H7 (cell line): ENCODE results near the gene SNX12. TPM values are rescaled to one million over a fixed set of nuclear protein-coding genes. Genes with fewer than 3 reads are reported as not detected.

Experiments
- DNase-seq: peaks from one replicate; pipeline ENCODE4 v3.0.0; 2012
- H3K27me3 ChIP-seq: 2 replicates; pipeline ENCODE4 v1.6.0; 2011; ENCODE audit warnings: mild to moderate bottlenecking, low read length; ENCODE audit not compliant: control insufficient read depth, insufficient read depth
- H3K36me3 ChIP-seq: replicated peaks from 2 replicates; pipeline ENCODE4 v1.5.1; 2011; ENCODE audit warnings: low read length; ENCODE audit not compliant: control insufficient read depth, insufficient read depth
- H3K4me3 ChIP-seq: 2 replicates; pipeline ENCODE4 v1.5.1; 2011; ENCODE audit warnings: low read depth, mild to moderate bottlenecking, control low read depth, low read length, moderate library complexity; ENCODE audit not compliant: insufficient read depth
- total RNA-seq: library from RNA; depleted of rRNA; stranded (reverse); fragments of >200 nt; shearing (Covaris generic); gene quantifications from 2 replicates; pipeline ENCODE4 v1.2.3, GENCODE V29; 2014; rRNA removed

The SNX12 gene
- total RNA-seq: 66.3 and 85.8 TPM in 2 replicates

- H3K36me3 ChIP-seq: no peaks in the 10 kb centered on the region
- peak; percentile 79 for DNase-seq
- H3K4me3 ChIP-seq: peak within 1 kb of the TSS; percentile 65
- H3K27me3 ChIP-seq: no peaks in the 10 kb centered on the region
Observed at GRCh38 chrX:71068044-71068918, at the start of gene SNX12. Gene SNX12, minus strand, starts transcription at chrX:71068334. Its CDS starts 28 bp downstream, at chrX:71068306.

DNA sequence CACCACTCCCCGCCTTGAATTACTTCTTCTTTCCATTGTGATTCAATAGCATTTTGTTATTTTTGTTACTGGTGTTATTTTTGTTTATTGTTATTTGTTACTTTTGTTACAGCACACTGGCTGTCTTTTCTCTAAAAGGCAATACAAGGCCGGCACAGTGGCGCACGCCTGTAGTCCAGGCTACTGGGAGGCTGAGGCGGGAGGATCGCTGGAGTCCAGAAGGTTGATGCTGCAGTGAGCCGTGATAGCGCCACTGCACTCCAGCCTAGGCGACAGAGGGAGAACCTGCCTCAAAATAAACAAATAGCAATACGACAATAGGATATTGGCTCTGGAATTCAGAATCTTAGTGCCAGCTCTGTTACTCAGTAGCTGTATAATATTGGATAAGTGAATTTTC lies 49.2 kb upstream of the SNX12 start:
- Histone ChIP-seq H3K4me3 (no peak overlapping the region), H3K27me3 (peaks cover 2% of the 10 kb centered on the region; the same call in 1 of the 2 replicates)
- no peak for DNase-seq

DNA sequence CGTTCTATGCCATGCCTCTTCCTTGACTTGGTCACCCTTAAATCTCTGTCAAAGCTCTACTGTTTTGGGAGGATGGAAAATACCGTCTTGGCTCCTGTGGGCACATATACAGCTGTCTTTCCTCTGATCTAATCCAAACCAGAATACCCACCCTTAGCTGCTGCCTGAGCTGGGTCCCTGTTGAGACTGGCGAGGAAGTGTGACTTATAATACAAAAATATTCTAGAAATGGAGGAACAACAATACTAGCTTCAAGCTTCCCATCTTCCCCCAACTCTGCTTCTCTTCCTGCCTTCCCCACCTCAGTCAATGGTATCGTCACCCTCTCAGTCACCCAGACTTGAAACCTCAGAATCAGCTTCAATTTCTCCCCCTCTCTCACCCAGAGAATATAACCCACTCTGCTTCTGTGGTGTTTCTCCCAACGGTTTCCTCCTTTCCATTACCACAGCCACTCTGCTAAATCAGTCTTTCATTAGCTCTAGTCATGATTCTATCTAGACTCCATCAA lies 43.8 kb upstream of the SNX12 start:
- H3K36me3 ChIP-seq: no peaks in the 10 kb centered on the region
- peaks cover 6% of the 10 kb centered on the region for H3K27me3 ChIP-seq
- no peak for DNase-seq

More for the DNA sequence above, 49.2 kb upstream of the SNX12 start:
- H3K36me3 ChIP-seq: peaks cover 1% of the 10 kb centered on the region

GRCh38 chrX:71111141-71111843 lies 43.2 kb upstream of the SNX12 start, which contains the start of gene IL2RG:
Gene IL2RG, minus strand, starts transcription at chrX:71111577. Its CDS starts 38 bp downstream, at chrX:71111539.
- Histone ChIP-seq H3K4me3 (no peak within 1 kb of the TSS), H3K27me3 (peaks cover 6% of the 10 kb centered on the region), H3K36me3 (no peaks in the 10 kb centered on the region)
- no peak for DNase-seq

More for the DNA sequence above, 43.8 kb upstream of the SNX12 start:
- no peak overlapping the region for H3K4me3 ChIP-seq

- Histone ChIP-seq H3K4me3 (no peak overlapping the region), H3K36me3 (no peaks in the 10 kb centered on the region), H3K27me3 (peaks cover 6% of the 10 kb centered on the region)
- no peak for DNase-seq
Observed at GRCh38 chrX:71109051-71109450, 40.9 kb upstream of the SNX12 start.

DNA sequence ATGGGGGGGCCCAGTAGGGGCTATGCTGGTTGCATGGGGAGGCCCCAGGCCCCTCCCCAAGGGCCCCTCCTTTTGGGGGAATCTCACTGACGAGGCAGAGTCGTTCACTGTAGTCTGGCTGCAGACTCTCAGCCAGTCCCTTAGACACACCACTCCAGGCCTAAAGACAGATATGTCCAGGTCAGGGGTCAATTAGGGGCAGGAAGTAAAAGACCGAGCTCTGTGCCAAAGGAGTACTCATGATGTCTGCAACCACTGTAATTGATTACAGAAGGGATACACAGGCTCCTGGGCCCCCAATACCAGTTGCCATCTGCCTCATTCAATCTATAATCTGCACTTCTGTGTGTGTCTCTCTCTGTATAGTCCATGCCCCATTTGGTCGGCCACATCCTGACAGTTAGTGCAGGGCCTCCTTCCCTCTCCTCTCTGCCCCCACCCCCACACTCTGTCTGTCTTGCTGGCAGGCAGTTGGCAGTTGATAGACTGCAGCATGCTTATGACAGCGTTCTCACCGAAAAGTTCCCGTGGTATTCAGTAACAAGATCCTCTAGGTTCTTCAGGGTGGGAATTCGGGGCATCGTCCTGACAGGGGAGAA lies 39.7 kb upstream of the SNX12 start:
- peaks cover 6% of the 10 kb centered on the region for H3K27me3 ChIP-seq
- DNase-seq: no peak

GRCh38 chrX:71107245-71107644 lies 39.1 kb upstream of the SNX12 start:
- Histone ChIP-seq H3K36me3 (no peaks in the 10 kb centered on the region), H3K4me3 (no peak overlapping the region), H3K27me3 (peaks cover 6% of the 10 kb centered on the region)
- no peak for DNase-seq

More for the DNA sequence above, 39.7 kb upstream of the SNX12 start:
- no peak overlapping the region for H3K4me3 ChIP-seq
- no peaks in the 10 kb centered on the region for H3K36me3 ChIP-seq

DNA sequence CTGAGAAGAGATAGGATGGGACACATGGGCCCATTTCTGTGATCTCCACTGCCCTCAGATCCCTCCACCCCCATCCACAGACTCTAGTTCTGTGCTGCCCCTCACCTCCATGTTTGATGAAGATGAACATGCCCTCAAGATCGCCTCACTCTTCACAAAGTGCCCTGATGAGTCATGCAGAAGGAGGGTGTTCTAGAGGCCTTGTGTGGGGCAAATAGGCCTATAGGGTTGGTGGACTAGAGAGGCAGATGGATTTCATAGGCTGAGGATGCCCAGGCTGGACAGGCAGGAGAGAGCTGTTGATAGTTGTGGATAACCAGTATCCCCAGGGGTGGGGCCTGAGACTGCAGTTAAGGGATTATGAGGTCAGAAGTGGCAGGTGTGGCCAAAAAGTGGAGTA lies 38.3 kb upstream of the SNX12 start, which contains the start of gene CXorf65:
Gene CXorf65 (minus strand): TSS at position 314 of the 400 bp plus-strand sequence. CDS start 184 bp downstream, at position 130.
- peaks cover 2% of the 10 kb centered on the region for H3K27me3 ChIP-seq
- DNase-seq: no peak
- H3K4me3 ChIP-seq: no peak within 1 kb of the TSS
- H3K36me3 ChIP-seq: no peaks in the 10 kb centered on the region; the same call in 1 of the 2 replicates

- Histone ChIP-seq H3K27me3 (no peaks in the 10 kb centered on the region; the same call in 1 of the 2 replicates), H3K4me3 (no peak overlapping the region), H3K36me3 (no peaks in the 10 kb centered on the region; the same call in 1 of the 2 replicates)
- DNase-seq: no peak
Observed at GRCh38 chrX:71105628-71106027, 37.5 kb upstream of the SNX12 start.

DNA sequence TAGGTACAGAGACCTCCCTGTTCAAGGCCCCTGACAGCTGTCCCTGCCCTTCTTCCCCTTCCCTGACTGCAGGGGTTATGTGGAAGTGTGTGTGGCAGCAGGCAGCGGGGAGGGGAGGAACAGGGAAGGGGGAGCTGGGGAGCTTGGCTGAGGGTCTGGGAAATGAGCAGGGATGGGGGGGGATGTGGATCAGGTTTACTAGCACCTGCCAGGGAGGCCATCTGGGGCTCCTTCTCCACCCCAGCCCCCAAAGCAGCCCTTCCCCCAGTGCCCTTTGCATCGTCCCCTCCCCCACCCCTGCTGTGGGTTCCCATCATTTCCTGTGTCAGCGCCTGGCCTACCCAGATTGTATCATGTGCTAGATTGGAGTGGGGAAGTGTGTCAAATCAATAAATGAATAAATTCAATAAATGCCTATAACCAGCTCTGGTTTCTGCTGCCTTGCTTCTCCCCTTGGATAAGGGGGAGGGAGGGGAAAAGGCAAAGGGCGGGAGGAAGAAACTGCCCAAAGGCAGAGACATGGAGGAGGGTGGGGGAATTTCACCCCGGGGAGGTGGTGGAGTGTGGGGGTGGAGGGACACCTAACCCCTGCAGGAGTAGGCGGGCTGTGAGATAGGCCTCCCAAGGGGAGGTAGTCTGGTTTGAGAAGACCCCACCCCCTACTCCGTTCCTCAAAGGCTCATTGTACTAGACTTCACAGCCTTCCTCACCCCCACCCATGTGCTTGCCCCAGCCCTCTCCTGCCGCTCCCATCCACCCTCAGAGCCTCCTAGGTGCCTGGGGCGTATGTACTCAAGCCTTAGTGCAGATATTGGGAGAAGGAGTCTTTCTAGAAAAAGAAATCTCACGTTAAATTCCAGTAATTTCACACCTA lies 35.2 kb upstream of the SNX12 start:
- Histone ChIP-seq H3K4me3 (no peak overlapping the region), H3K36me3 (no peaks in the 10 kb centered on the region; the same call in 1 of the 2 replicates), H3K27me3 (no peaks in the 10 kb centered on the region)
- DNase-seq: peak; percentile 77

DNA sequence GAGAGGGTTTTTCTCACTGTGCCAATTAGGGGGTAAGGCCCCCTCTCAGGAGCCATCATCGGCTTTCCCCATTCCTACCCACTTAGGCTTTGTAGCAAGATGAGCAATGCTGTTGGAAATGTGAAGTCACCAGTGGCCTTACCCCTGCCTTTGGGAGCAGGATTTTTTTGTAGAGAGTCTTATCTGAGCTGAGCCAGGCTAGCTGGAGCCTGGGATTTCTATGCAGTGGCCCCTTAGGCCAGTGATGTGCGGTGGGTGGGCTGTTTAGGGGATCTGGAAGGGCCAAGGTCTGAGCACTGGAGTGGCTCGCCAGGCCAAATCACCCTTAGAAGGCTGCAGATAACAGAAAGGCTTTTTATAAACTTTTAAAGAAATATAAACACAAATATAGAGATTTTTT lies 34.2 kb upstream of the SNX12 start:
- peak; percentile 7 for DNase-seq
- Histone ChIP-seq H3K36me3 (no peaks in the 10 kb centered on the region; the same call in 1 of the 2 replicates), H3K4me3 (no peak overlapping the region), H3K27me3 (peaks cover 1% of the 10 kb centered on the region; the same call in 1 of the 2 replicates)

GRCh38 chrX:71100581-71101505 lies 32.7 kb upstream of the SNX12 start:
- Histone ChIP-seq H3K36me3 (no peaks in the 10 kb centered on the region; the same call in 1 of the 2 replicates), H3K4me3 (no peak overlapping the region), H3K27me3 (peaks cover 1% of the 10 kb centered on the region; the same call in 1 of the 2 replicates)
- DNase-seq: peak; percentile 37
